ENCODE measurements around the gene SIRPA. TPM values are rescaled to one million over a fixed set of nuclear protein-coding genes. Genes with fewer than 3 reads are reported as not detected.

The SIRPA gene
- total RNA-seq, 2 experiments from 2014 or later, result 0.60 to 0.64 TPM

- Mint-ChIP-seq H3K4me3 (no peak overlapping the region), H3K27ac (no peak overlapping the region), H3K9me3 (no peaks in the 10 kb centered on the region), H3K27me3 (peaks cover 57% of the 10 kb centered on the region), H3K36me3 (ENCODE audit: low read depth) (no peaks in the 10 kb centered on the region), H3K4me1 (ENCODE audit: low read depth) (no peaks in the 10 kb centered on the region)
- ChIA-PET CTCF (no interaction called here), POLR2A (no interaction called here)
- Histone ChIP-seq H3K9me3 (ENCODE audit: control insufficient read depth in 1 of 2, insufficient read depth in 1 of 2, low read length in 2 of 2) (no peaks in the 10 kb centered on the region), H3K4me1 (ENCODE audit: insufficient read depth, low read length) (no peaks in the 10 kb centered on the region), H3K27me3 (ENCODE audit: control insufficient read depth in 1 of 2, insufficient read depth in 2 of 2, low read length in 2 of 2) (peaks cover 7 to 16% of the 10 kb centered on the region in 2 experiments), H3K27ac (ENCODE audit: low read depth in 1 of 2, low read length in 2 of 2) (no peak overlapping the region), H3K36me3 (ENCODE audit: insufficient read depth, low read length) (no peaks in the 10 kb centered on the region), H3K4me3 (ENCODE audit: low read length) (no peak overlapping the region)
- intact Hi-C loops (cut with DNase I, micrococcal nuclease), result no loop called here
- TF ChIP-seq CTCF (IDR thresholded peaks at IDR 0.05), result no peak
- ATAC-seq (ENCODE audit: poor library complexity) (no peak), DNase-seq (no peak)
These were observed 35.0 kb downstream of the SIRPA start for GRCh38 chr20:1930165-1930564.

DNA sequence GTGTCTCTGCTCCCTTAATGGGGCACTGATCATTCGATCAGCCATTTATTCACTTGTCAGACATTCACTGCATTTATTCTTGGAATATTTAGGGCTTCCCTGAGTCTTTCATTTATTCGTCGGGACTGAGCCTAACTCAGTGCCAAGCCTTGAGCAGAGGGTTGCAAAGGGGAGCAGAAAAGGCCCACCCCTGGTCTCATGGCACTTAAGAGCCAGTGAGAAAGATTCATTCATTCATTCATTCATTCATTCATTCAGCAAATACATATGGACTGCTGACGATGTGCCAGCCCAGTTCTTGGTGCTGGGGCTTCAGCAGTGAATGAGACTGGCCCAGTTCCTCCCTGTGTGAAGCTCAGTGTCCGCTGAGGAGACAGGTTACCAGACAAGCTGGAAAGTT lies 36.6 kb downstream of the SIRPA start:
- Mint-ChIP-seq H3K4me1 (ENCODE audit: low read depth) (no peaks in the 10 kb centered on the region), H3K9me3 (no peaks in the 10 kb centered on the region), H3K27me3 (peaks cover 61% of the 10 kb centered on the region), H3K36me3 (ENCODE audit: low read depth) (no peaks in the 10 kb centered on the region), H3K4me3 (no peak overlapping the region), H3K27ac (no peak overlapping the region)
- no peak overlapping the region for H3K4me3 ChIP-seq (ENCODE audit: low read length)
- DNase-seq (no peak), ATAC-seq (ENCODE audit: poor library complexity) (no peak)
- ChIA-PET CTCF (no interaction called here), POLR2A (no interaction called here)
- no peak overlapping the region for H3K27ac ChIP-seq (ENCODE audit: low read depth in 1 of 2, low read length in 2 of 2)
- no peak for TF ChIP-seq CTCF (IDR thresholded peaks at IDR 0.05)
- H3K9me3 ChIP-seq (ENCODE audit: control insufficient read depth in 1 of 2, insufficient read depth in 1 of 2, low read length in 2 of 2), result no peaks in the 10 kb centered on the region
- no peaks in the 10 kb centered on the region for H3K4me1 ChIP-seq (ENCODE audit: insufficient read depth, low read length)
- peaks cover 9 to 16% of the 10 kb centered on the region in 2 experiments for H3K27me3 ChIP-seq (ENCODE audit: control insufficient read depth in 1 of 2, insufficient read depth in 2 of 2, low read length in 2 of 2)
- intact Hi-C loops (cut with DNase I, micrococcal nuclease), result no loop called here
- H3K36me3 ChIP-seq (ENCODE audit: insufficient read depth, low read length), result no peaks in the 10 kb centered on the region

- ATAC-seq (ENCODE audit: poor library complexity) (no peak), DNase-seq (no peak)
- POLR2A ChIA-PET, result no interaction called here
- no peaks in the 10 kb centered on the region for H3K9me3 Mint-ChIP-seq
- TF ChIP-seq CTCF (IDR thresholded peaks at IDR 0.05), result no peak
- Histone ChIP-seq H3K27me3 (ENCODE audit: control insufficient read depth in 1 of 2, insufficient read depth in 2 of 2, low read length in 2 of 2) (peaks cover 9 to 16% of the 10 kb centered on the region in 2 experiments), H3K4me1 (ENCODE audit: insufficient read depth, low read length) (no peaks in the 10 kb centered on the region), H3K36me3 (ENCODE audit: insufficient read depth, low read length) (no peaks in the 10 kb centered on the region), H3K9me3 (ENCODE audit: control insufficient read depth in 1 of 2, insufficient read depth in 1 of 2, low read length in 2 of 2) (no peaks in the 10 kb centered on the region), H3K27ac (ENCODE audit: low read depth in 1 of 2, low read length in 2 of 2) (no peak overlapping the region), H3K4me3 (ENCODE audit: low read length) (no peak overlapping the region)
- no peak overlapping the region for H3K4me3 Mint-ChIP-seq
- H3K27ac Mint-ChIP-seq, result no peak overlapping the region
- intact Hi-C loops (cut with DNase I, micrococcal nuclease), result no loop called here
- H3K36me3 Mint-ChIP-seq (ENCODE audit: low read depth), result no peaks in the 10 kb centered on the region
- no peaks in the 10 kb centered on the region for H3K4me1 Mint-ChIP-seq (ENCODE audit: low read depth)
- peaks cover 61% of the 10 kb centered on the region for H3K27me3 Mint-ChIP-seq
- CTCF ChIA-PET, result no interaction called here
These were observed 37.8 kb downstream of the SIRPA start for GRCh38 chr20:1932971-1933370.
